Activated naive CD8-positive, alpha-beta T cell treated with anti-CD3 and anti-CD28 coated beads for 36 hours (primary cell): ENCODE data around the gene RGMA. TPM values are rescaled to one million over a fixed set of nuclear protein-coding genes. Genes with fewer than 3 reads are reported as not detected.

Source experiments
- DNase-seq: peaks from one replicate; pipeline ENCODE4 v3.0.0; 2021
- H3K27ac Mint-ChIP-seq: one replicate; pipeline ENCODE4 v1.8.0; 2022; ENCODE audit warnings: mild to moderate bottlenecking, moderate library complexity, mixed read lengths
- H3K27me3 Mint-ChIP-seq: one replicate; pipeline ENCODE4 v1.8.0; 2022; ENCODE audit warnings: mild to moderate bottlenecking, mixed read lengths
- H3K36me3 Mint-ChIP-seq: one replicate; pipeline ENCODE4 v1.8.0; 2021; ENCODE audit warnings: mild to moderate bottlenecking, mixed read lengths
- H3K4me1 Mint-ChIP-seq: one replicate; pipeline ENCODE4 v1.8.0; 2021; ENCODE audit warnings: mixed read lengths
- H3K4me3 Mint-ChIP-seq: one replicate; pipeline ENCODE4 v1.8.0; 2022; ENCODE audit warnings: mild to moderate bottlenecking, moderate library complexity, mixed read lengths
- H3K9me3 Mint-ChIP-seq: one replicate; pipeline ENCODE4 v1.8.0; 2022; ENCODE audit warnings: mixed read lengths
- total RNA-seq, 2 experiments: library from RNA; stranded (reverse); gene quantifications; one replicate each; pipeline ENCODE4 v1.2.3, GENCODE V29; 2021

The RGMA gene
- total RNA-seq, 2 experiments from 2014 or later, result 0.08 TPM

GRCh38 chr15:93080451-93080850 is 8.6 kb downstream of the RGMA start:
- Mint-ChIP-seq H3K27me3 (peaks cover 37% of the 10 kb centered on the region), H3K27ac (no peak overlapping the region), H3K4me3 (no peak overlapping the region), H3K36me3 (no peaks in the 10 kb centered on the region), H3K4me1 (no peaks in the 10 kb centered on the region), H3K9me3 (no peaks in the 10 kb centered on the region)
- no peak for DNase-seq

- Mint-ChIP-seq H3K4me1 (peaks cover 8% of the 10 kb centered on the region), H3K9me3 (no peaks in the 10 kb centered on the region), H3K27me3 (peaks cover 52% of the 10 kb centered on the region), H3K36me3 (no peaks in the 10 kb centered on the region), H3K4me3 (no peak overlapping the region), H3K27ac (no peak overlapping the region)
- DNase-seq, result no peak
Observed at GRCh38 chr15:93076875-93077274, 12.1 kb downstream of the RGMA start.

- Mint-ChIP-seq H3K4me1 (peaks cover 8% of the 10 kb centered on the region), H3K27me3 (peaks cover 58% of the 10 kb centered on the region), H3K9me3 (no peaks in the 10 kb centered on the region), H3K36me3 (no peaks in the 10 kb centered on the region), H3K4me3 (no peak overlapping the region), H3K27ac (no peak overlapping the region)
- DNase-seq, result no peak
Observed at GRCh38 chr15:93076217-93076616, 12.8 kb downstream of the RGMA start.

GRCh38 chr15:93074599-93074998 is 14.4 kb downstream of the RGMA start:
- DNase-seq, result no peak
- Mint-ChIP-seq H3K36me3 (no peaks in the 10 kb centered on the region), H3K9me3 (no peaks in the 10 kb centered on the region), H3K27ac (no peak overlapping the region), H3K4me1 (peaks cover 8% of the 10 kb centered on the region), H3K27me3 (peaks cover 70% of the 10 kb centered on the region), H3K4me3 (no peak overlapping the region)

- DNase-seq, result no peak
- Mint-ChIP-seq H3K27ac (no peak overlapping the region), H3K9me3 (no peaks in the 10 kb centered on the region), H3K4me1 (peaks cover 8% of the 10 kb centered on the region), H3K27me3 (peaks cover 70% of the 10 kb centered on the region), H3K36me3 (no peaks in the 10 kb centered on the region), H3K4me3 (peak overlapping the region; percentile 70)
Observed at GRCh38 chr15:93073465-93073952, 15.5 kb downstream of the RGMA start.

GRCh38 chr15:93072411-93073394 is 16.3 kb downstream of the RGMA start:
- Mint-ChIP-seq H3K9me3 (no peaks in the 10 kb centered on the region), H3K27ac (no peak overlapping the region), H3K36me3 (no peaks in the 10 kb centered on the region), H3K4me3 (peak overlapping the region; percentile 70), H3K4me1 (peaks cover 8% of the 10 kb centered on the region), H3K27me3 (peaks cover 70% of the 10 kb centered on the region)
- DNase-seq, result no peak

GRCh38 chr15:93072011-93072410 is 17.0 kb downstream of the RGMA start:
- no peak for DNase-seq
- Mint-ChIP-seq H3K4me1 (peaks cover 8% of the 10 kb centered on the region), H3K36me3 (no peaks in the 10 kb centered on the region), H3K4me3 (peak overlapping the region; percentile 52), H3K9me3 (no peaks in the 10 kb centered on the region), H3K27me3 (peaks cover 70% of the 10 kb centered on the region), H3K27ac (no peak overlapping the region)

- H3K27me3 Mint-ChIP-seq, result peaks cover 64% of the 10 kb centered on the region
- H3K27ac Mint-ChIP-seq, result no peak overlapping the region
- H3K4me1 Mint-ChIP-seq, result peaks cover 8% of the 10 kb centered on the region
- no peaks in the 10 kb centered on the region for H3K36me3 Mint-ChIP-seq
- no peak overlapping the region for H3K4me3 Mint-ChIP-seq
- DNase-seq, result no peak
- H3K9me3 Mint-ChIP-seq, result no peaks in the 10 kb centered on the region
Observed at GRCh38 chr15:93071469-93071936, 17.5 kb downstream of the RGMA start.

- H3K4me1 Mint-ChIP-seq, result peaks cover 8% of the 10 kb centered on the region
- no peak overlapping the region for H3K4me3 Mint-ChIP-seq
- H3K27ac Mint-ChIP-seq, result no peak overlapping the region
- no peak for DNase-seq
- H3K36me3 Mint-ChIP-seq, result no peaks in the 10 kb centered on the region
- H3K9me3 Mint-ChIP-seq, result no peaks in the 10 kb centered on the region
- H3K27me3 Mint-ChIP-seq, result peaks cover 57% of the 10 kb centered on the region
Observed at GRCh38 chr15:93070551-93071296, 18.3 kb downstream of the RGMA start.

GRCh38 chr15:93070132-93070531 is 18.9 kb downstream of the RGMA start:
- no peak overlapping the region for H3K27ac Mint-ChIP-seq
- no peaks in the 10 kb centered on the region for H3K9me3 Mint-ChIP-seq
- no peaks in the 10 kb centered on the region for H3K36me3 Mint-ChIP-seq

GRCh38 chr15:93068581-93069199 is 20.3 kb downstream of the RGMA start:
- Mint-ChIP-seq H3K27me3 (peaks cover 44% of the 10 kb centered on the region), H3K4me1 (peaks cover 8% of the 10 kb centered on the region), H3K9me3 (no peaks in the 10 kb centered on the region), H3K36me3 (no peaks in the 10 kb centered on the region), H3K27ac (no peak overlapping the region), H3K4me3 (no peak overlapping the region)
- no peak for DNase-seq

More at GRCh38 chr15:93070132-93070531, 18.9 kb downstream of the RGMA start:
- Mint-ChIP-seq H3K4me3 (no peak overlapping the region), H3K27me3 (peaks cover 52% of the 10 kb centered on the region), H3K4me1 (peaks cover 8% of the 10 kb centered on the region)
- no peak for DNase-seq

- H3K27ac Mint-ChIP-seq, result no peak overlapping the region
- DNase-seq, result no peak
- no peak overlapping the region for H3K4me3 Mint-ChIP-seq
- H3K4me1 Mint-ChIP-seq, result peaks cover 4% of the 10 kb centered on the region
- peaks cover 39% of the 10 kb centered on the region for H3K27me3 Mint-ChIP-seq
- H3K9me3 Mint-ChIP-seq, result no peaks in the 10 kb centered on the region
- no peaks in the 10 kb centered on the region for H3K36me3 Mint-ChIP-seq
Observed at GRCh38 chr15:93067649-93068085, 21.3 kb downstream of the RGMA start.

GRCh38 chr15:93066834-93067648 is 22.0 kb downstream of the RGMA start:
- H3K27me3 Mint-ChIP-seq, result peaks cover 33% of the 10 kb centered on the region
- no peak overlapping the region for H3K4me3 Mint-ChIP-seq
- peaks cover 2% of the 10 kb centered on the region for H3K4me1 Mint-ChIP-seq
- H3K9me3 Mint-ChIP-seq, result no peaks in the 10 kb centered on the region
- no peaks in the 10 kb centered on the region for H3K36me3 Mint-ChIP-seq
- no peak overlapping the region for H3K27ac Mint-ChIP-seq
- DNase-seq, result no peak

- no peak for DNase-seq
- Mint-ChIP-seq H3K9me3 (no peaks in the 10 kb centered on the region), H3K36me3 (no peaks in the 10 kb centered on the region), H3K4me3 (no peak overlapping the region), H3K4me1 (peaks cover 1% of the 10 kb centered on the region), H3K27me3 (peaks cover 25% of the 10 kb centered on the region), H3K27ac (no peak overlapping the region)
Observed at GRCh38 chr15:93066224-93066681, 22.8 kb downstream of the RGMA start.
